Smooth muscle cell (in vitro differentiated cells): ENCODE data around the gene TDRKH. TPM values are rescaled to one million over a fixed set of nuclear protein-coding genes. Genes with fewer than 3 reads are reported as not detected.

Source experiments
- DNase-seq: peaks from one replicate; lab custom pipeline; 2025; ENCODE audit not compliant: unreplicated experiment; lab: John Stamatoyannopoulos, UW
- H2AFZ ChIP-seq: fragments of 200-600 bp; sonication (generic); 2 replicates; pipeline ENCODE4 v1.6.0; 2016; ENCODE audit warnings: antibody characterized with exemption, low read depth, mild to moderate bottlenecking
- H3F3A ChIP-seq: fragments of 200-600 bp; sonication (generic); 2 replicates; pipeline ENCODE4 v1.6.0; 2017; ENCODE audit warnings: antibody characterized with exemption, low read depth
- H3K27ac ChIP-seq: fragments of 200-600 bp; sonication (generic); 2 replicates; pipeline ENCODE4 v1.5.1; 2016; ENCODE audit warnings: low read depth, mild to moderate bottlenecking
- H3K27me3 ChIP-seq: fragments of 200-600 bp; sonication (generic); 2 replicates; pipeline ENCODE4 v1.6.1; 2016; ENCODE audit warnings: low read depth, mild to moderate bottlenecking
- H3K36me3 ChIP-seq: fragments of 200-600 bp; sonication (generic); 2 replicates; pipeline ENCODE4 v1.5.1; 2016; ENCODE audit warnings: low read depth
- H3K4me1 ChIP-seq: fragments of 200-600 bp; sonication (generic); 2 replicates; pipeline ENCODE4 v1.5.1; 2016; ENCODE audit warnings: low read depth
- H3K4me2 ChIP-seq: fragments of 200-600 bp; sonication (generic); 2 replicates; pipeline ENCODE4 v1.6.0; 2016; ENCODE audit warnings: mild to moderate bottlenecking
- H3K4me3 ChIP-seq: fragments of 200-600 bp; sonication (generic); 2 replicates; pipeline ENCODE4 v1.5.1; 2016; ENCODE audit warnings: mild to moderate bottlenecking
- H3K79me2 ChIP-seq: fragments of 200-600 bp; sonication (generic); 2 replicates; pipeline ENCODE4 v1.6.0; 2016; ENCODE audit warnings: low read depth, mild to moderate bottlenecking
- H3K9ac ChIP-seq: fragments of 200-600 bp; sonication (generic); 2 replicates; pipeline ENCODE4 v1.6.0; 2016; ENCODE audit warnings: low read depth
- H3K9me3 ChIP-seq: fragments of 200-600 bp; sonication (generic); replicated peaks from 2 replicates; pipeline ENCODE4 v1.5.1; 2016; ENCODE audit warnings: low read depth
- H4K20me1 ChIP-seq: fragments of 200-600 bp; sonication (generic); 2 replicates; pipeline ENCODE4 v1.6.0; 2016; ENCODE audit warnings: low read depth
- WGBS: methylation state at CpG from one replicate; pipeline ENCODE4 v1.1.7; 2016; ENCODE audit warnings: low lambda C conversion rate; 5-methylcytosine and 5-hydroxymethylcytosine counted together
- polyA plus RNA-seq: library from polyadenylated mRNA; unstranded; fragments of >200 nt; fragmentation: Nextera tagmentation; extraction: Ambion mirVana; gene quantifications from 2 replicates; pipeline ENCODE4 v1.2.1, GENCODE V29; 2016
- total RNA-seq: library from RNA; depleted of rRNA; stranded (reverse); fragments of >200 nt; gene quantifications from 2 replicates; pipeline ENCODE4 v1.2.3, GENCODE V29; 2014
- TF ChIP-seq, protein P1 (sequence below): fragments of 200-600 bp; sonication (generic); IDR thresholded peaks from 2 replicates; pipeline ENCODE4 v1.5.1; 2017; ENCODE audit warnings: borderline replicate concordance, mild to moderate bottlenecking, antibody characterized with exemption; ENCODE audit not compliant: insufficient read depth, poor library complexity, severe bottlenecking

TDRKH gene
- total and polyA plus RNA-seq, 2 experiments from 2014 or later, result 4.7 to 8.5 TPM

DNA sequence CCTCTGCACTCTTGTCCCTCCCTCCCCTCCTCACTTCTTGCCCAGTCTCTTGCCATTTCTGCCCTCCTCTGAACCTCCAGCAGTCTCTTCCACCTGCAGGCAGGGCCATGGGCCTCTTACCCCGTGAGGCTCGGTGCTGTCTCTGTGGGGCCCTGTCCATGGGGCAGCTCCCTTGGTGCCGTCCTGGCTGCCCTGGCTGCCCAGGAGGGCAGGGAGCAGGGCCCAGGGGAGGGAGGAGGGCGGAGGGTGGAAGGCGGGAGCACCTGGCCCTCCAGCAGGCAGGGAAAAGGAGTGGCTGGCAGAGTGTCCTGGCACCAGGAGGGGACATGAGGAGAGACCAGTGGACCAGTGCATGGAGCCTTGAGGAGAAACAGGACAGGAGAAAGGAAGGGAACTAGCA lies 41.3 kb upstream of the TDRKH start, which contains the start of gene RORC:
TSS of gene RORC (minus strand) at position 198 of the 400 bp plus-strand sequence. CDS start at position 160, 38 bp downstream.
- Histone ChIP-seq H3F3A (no peaks in the 10 kb centered on the region), H3K4me3 (no peak within 1 kb of the TSS), H3K79me2 (no peaks in the 10 kb centered on the region), H3K9ac (no peak within 1 kb of the TSS), H3K36me3 (no peaks in the 10 kb centered on the region), H3K4me2 (no peak within 1 kb of the TSS), H3K9me3 (no peaks in the 10 kb centered on the region), H3K4me1 (peaks cover 3% of the 10 kb centered on the region), H3K27me3 (no peaks in the 10 kb centered on the region), H3K27ac (no peak within 1 kb of the TSS), H4K20me1 (no peaks in the 10 kb centered on the region), H2AFZ (no peak within 1 kb of the TSS)
- WGBS, result 92% methylated on average over 5 of the region's 5 CpGs
- no peak for DNase-seq
- TF ChIP-seq, protein P1, sequence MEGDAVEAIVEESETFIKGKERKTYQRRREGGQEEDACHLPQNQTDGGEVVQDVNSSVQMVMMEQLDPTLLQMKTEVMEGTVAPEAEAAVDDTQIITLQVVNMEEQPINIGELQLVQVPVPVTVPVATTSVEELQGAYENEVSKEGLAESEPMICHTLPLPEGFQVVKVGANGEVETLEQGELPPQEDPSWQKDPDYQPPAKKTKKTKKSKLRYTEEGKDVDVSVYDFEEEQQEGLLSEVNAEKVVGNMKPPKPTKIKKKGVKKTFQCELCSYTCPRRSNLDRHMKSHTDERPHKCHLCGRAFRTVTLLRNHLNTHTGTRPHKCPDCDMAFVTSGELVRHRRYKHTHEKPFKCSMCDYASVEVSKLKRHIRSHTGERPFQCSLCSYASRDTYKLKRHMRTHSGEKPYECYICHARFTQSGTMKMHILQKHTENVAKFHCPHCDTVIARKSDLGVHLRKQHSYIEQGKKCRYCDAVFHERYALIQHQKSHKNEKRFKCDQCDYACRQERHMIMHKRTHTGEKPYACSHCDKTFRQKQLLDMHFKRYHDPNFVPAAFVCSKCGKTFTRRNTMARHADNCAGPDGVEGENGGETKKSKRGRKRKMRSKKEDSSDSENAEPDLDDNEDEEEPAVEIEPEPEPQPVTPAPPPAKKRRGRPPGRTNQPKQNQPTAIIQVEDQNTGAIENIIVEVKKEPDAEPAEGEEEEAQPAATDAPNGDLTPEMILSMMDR, result no peak

DNA sequence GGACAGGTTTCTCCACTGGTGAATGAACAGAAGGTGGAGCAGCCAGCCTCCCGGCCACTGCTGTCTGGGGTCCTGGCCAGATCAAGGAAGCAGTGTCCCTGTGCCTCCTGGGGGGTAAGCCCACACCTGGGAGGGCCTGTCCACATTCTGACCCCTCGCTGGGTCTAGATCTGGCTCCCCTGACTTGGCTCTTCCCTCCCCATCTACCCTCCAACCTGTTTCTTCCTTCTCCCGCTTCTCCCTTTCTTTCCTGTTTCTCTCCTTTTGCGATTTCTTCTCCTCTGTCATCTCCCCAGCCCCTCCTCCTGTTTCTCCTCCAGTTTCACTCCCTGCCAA lies 40.9 kb upstream of the TDRKH start:
- peaks cover 3% of the 10 kb centered on the region for H3K4me1 ChIP-seq
- H3K9me3 ChIP-seq, result no peaks in the 10 kb centered on the region
- H3F3A ChIP-seq, result no peaks in the 10 kb centered on the region
- no peak overlapping the region for H2AFZ ChIP-seq
- H4K20me1 ChIP-seq, result no peaks in the 10 kb centered on the region
- no peaks in the 10 kb centered on the region for H3K27me3 ChIP-seq
- TF ChIP-seq, protein P1, result no peak
- WGBS, result 73% methylated on average over 4 of the region's 4 CpGs
- no peak overlapping the region for H3K4me2 ChIP-seq
- H3K27ac ChIP-seq, result no peak overlapping the region
- H3K79me2 ChIP-seq, result no peaks in the 10 kb centered on the region
- no peak overlapping the region for H3K9ac ChIP-seq
- no peak overlapping the region for H3K4me3 ChIP-seq
- H3K36me3 ChIP-seq, result no peaks in the 10 kb centered on the region
- DNase-seq, result no peak

DNA sequence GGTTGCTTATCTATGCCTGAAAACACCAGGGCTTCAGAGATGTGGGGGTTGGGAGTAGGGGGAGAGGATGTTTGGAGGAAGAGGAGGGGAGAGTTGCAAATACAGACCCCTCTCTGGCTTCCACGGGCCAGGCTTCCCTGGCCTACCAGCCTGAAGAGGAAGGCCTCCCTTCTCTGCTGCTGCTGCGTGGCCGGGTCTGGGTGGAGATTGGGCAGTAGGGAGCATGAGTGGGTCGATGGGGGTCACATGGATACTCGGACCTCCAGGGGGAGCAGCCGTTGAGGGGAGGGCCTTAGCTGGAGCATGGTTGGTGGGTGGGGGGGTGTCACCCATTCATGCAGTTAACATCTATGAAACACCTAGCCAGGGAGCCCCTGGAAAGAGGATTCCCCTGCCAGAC lies 39.8 kb upstream of the TDRKH start:
- no peaks in the 10 kb centered on the region for H3K27me3 ChIP-seq
- no peak for DNase-seq
- H3K79me2 ChIP-seq, result no peaks in the 10 kb centered on the region

More for the DNA sequence above, 39.8 kb upstream of the TDRKH start:
- Histone ChIP-seq H3K9me3 (no peaks in the 10 kb centered on the region), H3K36me3 (no peaks in the 10 kb centered on the region), H3K4me3 (no peak overlapping the region), H3K4me1 (peaks cover 3% of the 10 kb centered on the region), H2AFZ (no peak overlapping the region), H3F3A (no peaks in the 10 kb centered on the region), H3K4me2 (no peak overlapping the region), H3K9ac (no peak overlapping the region), H4K20me1 (no peaks in the 10 kb centered on the region), H3K27ac (no peak overlapping the region)
- 71% methylated on average over 6 of the region's 6 CpGs for WGBS
- TF ChIP-seq, protein P1, result no peak
